HCEC 1CT (cell line): ENCODE data around the gene DIAPH3.

Experiments
- DNase-seq: peaks from one replicate; pipeline ENCODE4 v3.0.0-alpha.2; 2017

The DIAPH3 gene

DNA sequence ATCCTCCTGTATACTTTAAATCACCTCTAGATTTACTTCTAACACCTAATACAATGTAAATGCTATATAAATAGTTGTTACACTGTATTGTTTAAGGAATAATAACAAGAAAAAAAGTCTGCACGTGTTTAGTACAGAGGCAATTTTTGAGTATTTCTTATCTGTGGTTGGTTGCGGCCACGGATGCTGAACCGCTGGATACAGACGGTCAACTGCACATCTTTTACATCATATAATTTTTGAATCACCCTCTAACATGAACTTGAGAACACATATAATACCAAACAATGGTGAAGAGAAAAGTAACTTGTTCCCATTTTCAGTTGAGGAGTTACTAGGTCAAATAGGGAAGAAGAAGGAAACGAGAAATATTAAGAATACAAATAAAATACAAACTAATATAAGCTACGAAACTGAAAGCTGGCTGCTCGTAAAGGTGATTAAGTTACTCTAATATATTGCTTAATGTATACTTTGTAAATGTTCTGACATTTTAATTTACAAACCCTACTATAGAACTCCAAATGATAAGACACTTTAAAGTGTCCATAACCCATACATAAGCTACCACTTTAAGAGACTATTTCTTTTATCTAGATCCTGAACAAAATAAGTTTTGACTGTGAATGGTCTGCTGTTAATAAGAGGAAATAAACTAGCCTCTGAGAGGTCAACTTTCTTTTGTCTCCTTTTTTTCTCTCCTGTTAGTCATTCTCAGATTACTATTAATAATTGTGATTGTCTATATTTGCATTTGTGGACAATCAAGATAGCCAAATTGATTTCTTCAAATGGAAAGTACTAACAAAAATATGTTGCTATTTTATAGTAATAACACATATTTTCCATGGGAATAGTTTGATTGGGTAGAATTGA, 457.4 kb downstream of the DIAPH3 start:
- no peak for DNase-seq

DNA sequence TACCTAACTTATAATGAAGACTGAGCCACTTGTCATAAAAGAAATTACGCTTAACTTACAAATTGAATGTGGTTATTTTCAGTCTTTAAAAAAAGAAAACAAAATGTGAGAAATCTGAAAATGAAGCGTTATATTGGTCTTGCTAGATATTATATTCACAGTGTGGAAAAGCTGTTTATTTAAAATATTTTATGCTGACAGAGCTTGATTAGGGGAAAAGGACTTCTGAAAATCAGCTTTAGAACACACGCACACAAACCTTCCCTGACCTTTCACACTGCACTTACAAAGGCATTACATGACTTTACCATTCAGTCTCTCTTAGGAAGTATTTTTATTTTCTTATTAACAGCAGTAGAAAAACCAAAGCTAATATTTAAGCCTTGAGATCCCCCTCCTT, 461.5 kb downstream of the DIAPH3 start:
- no peak for DNase-seq

DNA sequence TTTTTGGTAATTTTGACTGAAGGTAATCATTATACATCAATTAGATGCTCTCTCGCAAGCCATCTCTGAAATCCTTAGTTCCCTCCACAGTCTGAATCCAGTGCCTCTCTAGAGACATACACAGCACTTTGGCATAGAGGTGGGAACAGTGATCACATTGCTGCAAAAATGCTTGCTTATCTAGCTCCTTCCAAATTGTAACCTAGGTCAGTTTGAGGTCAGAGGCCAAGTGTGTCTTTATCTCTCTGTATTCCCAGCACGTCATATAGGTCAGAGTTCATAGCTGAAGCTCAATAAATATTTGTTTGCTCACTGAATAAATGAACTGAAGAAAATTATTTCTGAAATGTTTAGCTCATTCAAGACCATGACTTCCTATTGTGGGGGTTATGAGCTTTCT, 462.5 kb downstream of the DIAPH3 start:
- DNase-seq = no peak

DNA sequence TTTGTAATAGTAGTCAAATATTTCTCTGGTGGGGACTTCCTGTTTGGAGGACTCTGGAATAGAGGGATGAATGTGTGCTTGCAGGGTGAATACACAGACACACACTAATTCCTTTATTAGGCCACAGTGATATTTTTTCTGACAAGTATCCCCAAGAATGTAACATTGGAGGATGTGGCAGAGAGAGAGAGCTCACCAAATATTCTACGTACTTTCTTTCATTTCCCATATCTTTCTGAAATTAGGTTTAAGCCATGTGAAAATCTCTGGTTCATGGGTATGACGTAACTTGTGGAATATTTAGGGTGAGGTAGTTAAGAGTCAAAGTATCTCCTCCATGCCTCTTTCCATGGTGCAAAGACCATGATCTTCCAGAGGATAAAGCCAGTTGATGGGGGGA, 463.4 kb downstream of the DIAPH3 start:
- DNase-seq = peak; percentile 25

DNA sequence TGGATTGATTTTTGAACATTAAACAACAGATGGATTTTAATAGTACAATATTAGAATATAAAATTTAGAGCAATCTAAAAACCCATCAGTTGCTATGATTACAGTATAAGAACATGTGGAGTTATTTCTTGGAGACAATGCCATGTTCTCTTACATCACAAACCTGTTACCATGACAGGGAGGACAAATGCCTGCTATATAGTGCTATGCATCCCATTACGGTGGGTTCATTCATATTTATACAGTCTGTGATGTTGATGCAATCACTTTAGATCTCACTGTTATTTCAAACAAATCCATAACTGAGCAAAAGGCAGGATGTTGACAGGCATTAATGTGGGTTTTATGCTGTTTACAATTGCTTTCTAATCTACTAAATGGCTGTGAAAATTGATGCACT, 467.5 kb downstream of the DIAPH3 start:
- no peak for DNase-seq

DNA sequence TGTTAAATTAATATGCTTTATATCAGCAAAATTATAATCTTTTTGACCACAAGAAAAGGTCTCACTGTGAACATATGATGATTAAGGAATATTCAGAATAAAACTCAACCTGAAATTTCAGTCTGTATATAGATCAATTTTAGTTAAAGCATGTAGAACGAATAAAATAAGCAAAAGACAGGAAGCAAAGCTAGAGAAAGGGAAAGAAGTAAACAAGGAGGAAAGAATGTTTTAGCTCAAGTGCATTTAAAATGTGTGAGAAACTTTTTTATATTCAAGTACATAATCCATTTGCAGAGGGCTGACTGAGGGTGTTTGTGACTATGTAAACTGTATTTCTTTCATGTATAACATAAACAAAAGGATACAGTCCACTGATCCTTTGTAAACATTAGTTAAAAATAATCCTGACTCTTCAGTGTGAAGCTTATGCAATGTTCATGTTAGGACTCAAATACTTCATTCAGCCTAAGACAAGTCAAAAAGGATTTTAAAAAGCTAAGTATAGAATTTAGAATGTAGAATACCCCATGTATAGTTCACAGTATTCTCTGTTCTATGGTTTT, 472.1 kb downstream of the DIAPH3 start:
- peak; percentile 50 for DNase-seq

DNA sequence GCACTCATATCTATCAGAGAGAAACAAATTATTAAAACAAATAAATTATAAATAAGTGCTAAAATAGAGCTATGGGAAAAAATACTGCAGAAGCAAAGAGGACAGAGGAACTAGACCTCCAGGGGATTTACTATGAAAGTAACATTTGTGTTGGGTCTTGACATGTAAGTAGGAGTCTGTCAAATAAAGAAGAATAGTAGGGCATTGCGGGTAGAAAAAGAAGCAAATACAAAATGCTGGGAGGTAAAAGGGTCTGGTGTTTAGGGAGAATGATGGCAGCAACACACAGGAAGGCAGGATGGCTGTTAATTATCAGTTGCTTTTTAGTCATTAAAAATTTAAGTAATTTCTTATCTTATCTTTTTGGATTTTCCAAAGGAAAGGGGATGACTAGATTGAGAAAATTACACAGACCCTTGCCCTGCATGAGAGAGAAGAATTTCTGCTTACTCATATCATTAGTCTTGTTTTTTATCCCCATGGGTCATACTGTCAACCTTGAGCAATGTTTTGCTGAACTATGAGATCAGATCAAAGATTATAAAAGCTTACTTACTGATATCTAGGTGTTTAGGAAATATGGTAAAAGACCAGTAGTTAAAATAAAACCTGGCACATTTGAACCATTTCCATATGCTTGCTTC, 472.7 kb downstream of the DIAPH3 start:
- DNase-seq = peak; percentile 27

DNA sequence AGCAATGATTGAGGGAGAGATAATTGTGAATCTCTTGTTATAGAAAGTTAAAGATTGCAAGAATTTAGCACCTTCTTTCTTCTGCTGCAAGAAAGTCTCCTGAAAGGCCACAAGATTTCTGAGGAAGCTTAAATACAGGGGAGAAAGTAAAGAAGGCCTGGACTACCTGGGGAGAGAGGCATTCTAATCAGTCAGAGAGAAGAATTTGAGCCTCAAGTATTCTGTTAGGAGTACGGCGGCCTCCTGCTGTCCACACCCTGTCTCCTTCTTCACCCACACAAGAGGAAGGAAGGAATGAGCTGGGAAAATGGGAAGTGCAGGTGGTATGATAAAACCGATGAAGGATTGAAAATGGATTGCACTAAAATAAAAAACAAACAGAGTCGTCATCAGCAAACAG, 474.7 kb downstream of the DIAPH3 start:
- DNase-seq = no peak

DNA sequence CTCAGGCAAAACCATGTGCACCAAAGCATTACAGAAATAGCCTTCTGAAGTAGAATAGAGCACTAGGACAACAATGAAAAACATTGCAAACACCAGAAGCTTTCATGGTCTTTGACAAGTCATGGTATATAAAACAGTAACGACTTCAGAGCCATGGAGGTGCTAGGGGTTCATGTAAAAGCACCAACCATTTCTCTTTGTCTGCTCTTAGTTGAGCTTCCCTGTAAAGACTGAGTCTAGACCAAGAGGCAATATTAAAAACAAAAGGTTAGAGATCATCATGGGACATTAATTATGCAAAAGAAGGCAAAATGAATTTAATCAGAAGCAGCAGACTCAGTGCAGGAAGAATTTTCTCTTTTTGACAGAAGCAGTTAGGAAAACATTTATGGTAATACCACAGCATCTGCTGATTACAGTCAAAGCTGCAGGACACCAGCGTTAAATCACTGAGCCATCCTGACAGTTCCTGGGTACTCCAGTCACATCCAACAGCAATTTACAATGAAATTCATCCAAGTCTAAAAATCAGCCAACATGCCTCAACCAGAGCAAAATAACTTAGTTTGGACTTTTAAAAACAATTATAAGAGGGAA, 476.8 kb downstream of the DIAPH3 start:
- no peak for DNase-seq

DNA sequence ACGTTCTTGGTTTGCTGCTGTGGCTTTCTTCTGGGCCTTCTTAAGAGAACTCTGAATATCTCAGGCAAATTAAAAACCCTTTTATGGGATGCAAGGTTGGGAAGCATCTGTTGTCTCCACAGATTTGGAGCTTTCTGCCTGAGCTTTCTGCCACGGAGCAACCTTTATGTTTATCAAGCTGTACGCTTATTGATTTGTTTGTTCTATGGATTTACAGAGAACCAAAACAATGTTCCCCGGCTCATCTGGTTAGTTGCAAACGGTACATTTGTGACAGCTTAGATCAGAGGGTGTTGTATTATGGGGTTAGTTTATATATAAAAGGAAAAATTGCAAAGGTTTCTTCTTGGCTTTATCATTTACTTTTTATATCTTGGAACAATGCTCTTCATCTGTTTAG, 479.6 kb downstream of the DIAPH3 start:
- no peak for DNase-seq

DNA sequence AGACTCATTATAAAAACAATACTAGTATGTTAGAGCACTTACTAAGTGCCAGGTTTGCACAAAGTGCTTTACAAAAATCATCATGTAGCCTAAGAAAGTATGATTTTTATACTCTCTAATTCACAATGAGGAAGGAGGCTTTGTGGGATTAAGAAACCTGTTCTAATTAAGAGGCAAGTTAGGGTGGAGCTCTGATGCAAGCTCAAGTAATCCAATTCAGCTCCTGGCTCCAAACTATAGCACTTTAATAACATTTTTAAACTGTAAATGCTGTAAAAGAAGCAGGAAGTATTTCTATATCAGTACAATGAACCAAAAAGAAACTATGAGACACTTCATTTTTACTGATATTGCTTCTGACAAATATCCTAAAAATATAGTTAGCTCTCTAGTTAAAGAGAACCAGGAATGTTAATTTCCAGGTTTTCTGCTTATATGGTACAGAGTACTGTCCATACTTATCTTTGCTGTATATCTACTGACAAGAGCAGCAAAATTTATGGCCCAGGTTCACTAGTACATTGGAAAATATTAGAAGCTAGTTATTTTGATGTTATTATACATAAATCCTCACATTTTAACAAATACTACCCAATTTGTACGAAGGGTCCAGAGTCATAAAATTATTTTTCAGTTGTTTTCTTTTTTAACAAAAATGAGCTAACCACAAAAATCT, 482.0 kb downstream of the DIAPH3 start:
- DNase-seq = no peak

DNA sequence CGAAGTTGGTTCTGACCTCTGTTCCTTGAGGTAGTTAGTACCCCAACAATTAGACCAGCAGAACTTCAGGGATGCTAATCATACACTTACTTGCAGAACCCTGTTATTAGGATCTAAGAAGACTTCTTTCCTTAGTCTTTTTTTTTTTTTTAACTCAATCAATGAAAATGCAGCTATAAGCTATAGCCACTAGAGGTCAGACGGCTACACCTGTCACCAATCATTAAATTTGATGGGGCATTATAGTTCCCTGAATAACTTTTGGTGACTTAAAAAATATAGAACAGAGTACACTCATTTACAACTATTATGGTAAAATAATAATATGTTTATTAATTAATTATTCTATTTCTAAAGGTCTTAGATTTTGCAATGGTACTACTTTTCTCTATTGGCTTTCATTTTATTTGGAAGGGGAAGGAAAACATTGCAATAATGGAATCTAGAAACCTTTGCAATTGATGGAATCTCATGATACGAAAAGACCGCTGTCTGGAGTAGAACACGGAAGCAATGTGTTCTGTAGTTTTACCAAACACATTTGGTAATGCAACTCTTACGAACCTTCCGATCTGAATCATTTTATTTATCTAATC, 483.2 kb downstream of the DIAPH3 start:
- peak; percentile 34 for DNase-seq

DNA sequence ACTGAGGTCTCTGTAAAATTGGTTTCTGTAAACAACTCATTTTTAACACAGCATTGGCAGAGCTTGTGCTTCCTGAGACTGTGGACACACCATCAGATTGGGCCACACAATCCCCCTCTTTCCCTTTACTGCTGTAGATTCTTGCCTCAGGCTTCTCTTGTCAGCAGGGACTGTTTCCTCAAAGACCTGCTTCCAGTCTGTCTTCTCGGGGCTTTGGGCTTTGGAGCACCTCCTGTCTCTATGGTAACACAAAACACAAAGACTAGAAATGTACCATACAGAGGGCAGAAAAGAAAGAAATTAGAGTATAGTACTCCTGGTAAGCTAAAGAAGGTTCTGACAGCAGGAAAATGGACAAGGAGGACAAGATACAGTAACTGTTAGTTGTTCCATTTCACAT, 484.5 kb downstream of the DIAPH3 start:
- no peak for DNase-seq

DNA sequence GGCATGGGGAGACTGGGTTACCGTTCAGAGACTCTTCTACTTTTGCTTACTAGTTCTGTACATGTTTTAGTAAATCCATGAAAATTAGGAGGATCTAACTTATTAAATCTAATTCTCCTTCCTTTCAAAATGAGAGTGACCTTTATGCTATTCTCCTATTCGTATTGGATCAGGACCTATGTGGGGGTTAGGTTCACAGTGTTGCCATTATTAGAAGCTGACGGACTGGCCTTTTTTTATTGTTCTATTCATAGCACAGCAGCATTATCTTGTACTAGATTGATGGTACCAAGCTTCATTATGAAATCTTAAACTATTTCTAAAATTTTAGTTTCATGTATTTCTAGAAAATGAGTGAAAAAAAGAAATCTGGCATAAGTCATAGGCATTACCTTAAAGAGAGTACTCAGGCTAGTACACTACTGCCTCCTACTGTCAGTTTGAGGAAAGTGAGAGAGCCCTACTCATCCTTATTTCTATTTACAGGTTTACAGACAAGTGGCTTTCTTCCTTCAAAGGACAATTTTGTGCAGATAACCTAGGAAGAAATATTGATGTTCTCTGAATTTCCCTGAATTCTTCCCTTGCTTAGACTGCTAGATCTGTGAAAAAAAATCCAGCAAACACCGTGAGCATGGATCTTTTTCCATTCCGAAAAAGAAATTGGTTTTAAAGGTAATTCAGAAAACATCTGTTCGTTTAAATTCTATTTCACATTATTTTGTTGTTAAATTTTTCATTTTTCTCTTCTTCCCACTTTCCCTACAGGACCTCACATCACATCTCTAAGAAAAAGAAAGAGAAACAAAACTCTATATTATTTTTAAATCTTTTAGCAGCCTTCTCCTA, 485.5 kb downstream of the DIAPH3 start:
- peak; percentile 40 for DNase-seq

DNA sequence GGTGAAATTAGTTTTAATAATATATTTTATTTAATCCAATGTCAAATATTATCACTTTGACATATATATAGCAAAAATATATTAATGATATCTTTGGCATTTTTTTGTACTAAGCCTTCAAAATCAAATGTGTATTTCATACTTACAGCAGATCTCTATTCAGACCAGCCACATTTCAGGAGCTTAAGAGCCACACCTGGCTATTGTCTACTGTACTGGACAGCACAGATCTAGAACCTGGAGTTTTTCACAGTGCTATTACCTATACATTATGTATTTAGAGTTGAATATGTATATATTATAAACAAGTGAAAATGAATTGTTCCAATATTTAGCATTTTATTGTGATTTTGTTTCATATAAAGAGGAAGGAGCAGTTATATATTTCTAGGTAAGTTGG, 486.3 kb downstream of the DIAPH3 start:
- DNase-seq = no peak

DNA sequence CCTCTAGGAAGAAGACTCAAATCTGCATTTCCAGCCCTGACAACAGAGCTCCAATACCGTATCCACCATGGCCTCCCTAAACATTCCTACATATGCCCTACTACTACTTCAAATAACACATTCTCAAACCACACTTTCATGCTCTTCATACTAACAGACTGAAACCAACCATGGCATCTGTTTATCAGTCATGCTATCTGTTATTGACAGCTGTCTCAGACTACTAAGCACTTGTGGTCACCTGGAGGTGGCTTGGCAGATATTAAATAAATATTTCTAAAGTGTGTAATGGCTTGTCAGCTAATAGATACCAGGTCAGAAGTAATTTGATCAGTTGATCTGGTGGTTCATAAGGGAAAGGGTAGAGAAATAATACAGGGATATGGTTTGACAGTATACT, 489.1 kb downstream of the DIAPH3 start:
- no peak for DNase-seq

DNA sequence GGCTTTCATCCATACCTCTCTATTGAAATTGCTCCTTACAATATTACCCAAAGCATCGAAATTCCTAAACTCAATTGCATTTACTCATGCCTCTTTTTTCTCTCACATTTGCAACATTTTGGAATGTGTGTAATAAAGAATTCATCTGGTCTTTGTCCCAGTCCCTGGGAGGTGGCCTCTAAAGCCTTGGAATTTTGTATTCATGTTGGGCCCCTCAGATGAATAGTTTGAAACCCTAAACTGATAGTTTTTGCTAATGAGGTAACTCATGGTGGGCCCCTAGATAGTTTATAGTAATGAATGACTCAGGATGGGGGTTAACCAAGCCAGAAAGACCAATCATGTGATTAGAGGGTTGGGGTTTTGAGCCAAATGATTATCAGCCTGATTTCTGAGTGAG, 490.4 kb downstream of the DIAPH3 start:
- DNase-seq = no peak

DNA sequence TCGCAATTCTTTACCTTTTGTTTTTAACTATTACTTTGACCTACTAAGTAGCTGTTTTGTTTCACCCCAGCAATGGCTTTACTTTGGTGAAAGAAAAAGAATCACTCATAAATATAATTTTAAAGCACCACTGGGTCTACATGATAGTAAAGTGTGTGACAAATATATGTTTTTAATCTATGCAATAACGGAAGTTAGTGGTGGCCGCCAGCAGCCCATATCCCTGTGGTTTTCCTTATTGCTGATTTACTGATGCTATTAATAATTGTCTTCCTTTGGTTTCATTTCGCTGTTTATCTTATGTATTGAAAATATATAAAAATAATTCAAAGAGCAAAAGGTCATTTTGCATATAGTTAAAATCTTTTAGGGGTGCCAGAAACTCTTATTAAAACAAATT, 491.3 kb downstream of the DIAPH3 start:
- DNase-seq = no peak

DNA sequence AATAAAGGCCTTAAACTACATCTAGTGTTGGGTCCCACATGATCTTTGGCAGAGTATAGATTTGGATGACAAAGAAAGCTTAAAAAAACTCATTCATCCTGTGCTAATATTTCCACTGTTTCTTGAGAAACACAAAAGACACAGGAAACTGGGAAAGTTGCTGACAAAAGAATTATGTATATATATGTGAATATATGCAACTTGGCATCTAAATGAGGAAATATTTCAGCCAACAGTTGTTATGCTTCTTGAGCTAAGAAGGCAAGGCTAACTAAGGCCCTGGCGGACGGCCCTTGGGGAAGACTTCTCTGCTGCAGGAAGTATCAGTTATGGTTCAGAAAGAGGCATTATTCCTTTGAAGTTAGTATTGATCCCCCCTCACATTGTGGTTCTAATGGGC, 491.8 kb downstream of the DIAPH3 start:
- no peak for DNase-seq

DNA sequence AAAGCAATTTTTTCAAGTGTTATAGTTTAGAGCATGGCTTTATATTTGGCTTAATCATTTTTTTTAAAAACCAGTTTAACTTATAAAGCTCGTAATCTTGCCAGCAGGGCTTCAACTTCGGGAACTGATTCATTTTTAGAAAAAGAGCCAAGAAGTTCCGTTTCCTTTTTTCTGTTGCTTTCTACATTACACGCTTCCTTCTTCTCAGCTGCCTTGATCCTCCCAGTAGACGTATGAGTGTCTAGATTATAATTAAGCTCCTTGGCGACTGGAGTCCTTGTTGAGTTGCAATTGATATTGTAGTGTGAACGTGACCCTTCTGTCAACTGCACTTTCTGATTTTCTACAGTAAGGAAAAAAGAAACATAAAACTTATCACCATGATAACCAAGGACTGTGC, 497.2 kb downstream of the DIAPH3 start:
- DNase-seq = no peak

DNA sequence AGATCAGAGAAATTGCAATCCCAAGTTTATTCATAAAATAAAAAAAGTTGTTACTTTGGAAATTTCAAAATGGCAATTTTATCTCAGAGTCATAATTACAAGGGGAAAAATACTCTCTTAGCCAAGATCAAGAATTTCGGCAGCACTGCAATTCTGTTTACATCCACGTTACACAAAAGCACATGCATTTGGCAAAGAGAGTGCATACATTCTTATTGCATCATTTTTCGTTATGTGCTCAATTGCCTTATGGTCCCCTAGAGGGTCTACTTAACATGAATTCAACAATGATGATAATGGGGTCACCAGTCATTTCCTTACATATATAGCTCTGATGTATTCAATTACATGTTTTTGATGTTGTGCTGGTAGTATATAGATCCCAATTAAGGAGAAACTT, 498.0 kb downstream of the DIAPH3 start:
- DNase-seq = no peak

DNA sequence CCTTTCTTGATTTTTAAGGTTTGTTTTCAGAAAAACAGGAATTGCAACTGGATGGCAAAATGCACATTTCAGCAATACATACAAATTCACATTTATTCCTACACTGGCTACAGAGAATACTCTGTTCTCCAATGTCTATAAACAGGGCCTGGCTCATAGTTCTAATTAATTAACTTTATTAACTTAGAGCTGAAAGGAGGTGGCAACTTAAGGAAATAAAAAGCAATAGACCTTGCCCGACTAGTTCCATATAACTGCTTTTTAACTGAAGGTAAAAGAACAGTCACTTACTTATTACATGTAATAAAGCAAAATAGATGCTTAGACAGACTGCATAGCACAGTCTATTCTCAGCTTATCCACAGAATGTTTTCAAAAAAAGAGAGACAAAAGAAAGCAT, 498.5 kb downstream of the DIAPH3 start:
- no peak for DNase-seq
